Measurements from ENCODE around the gene VEZF1.

DNA sequence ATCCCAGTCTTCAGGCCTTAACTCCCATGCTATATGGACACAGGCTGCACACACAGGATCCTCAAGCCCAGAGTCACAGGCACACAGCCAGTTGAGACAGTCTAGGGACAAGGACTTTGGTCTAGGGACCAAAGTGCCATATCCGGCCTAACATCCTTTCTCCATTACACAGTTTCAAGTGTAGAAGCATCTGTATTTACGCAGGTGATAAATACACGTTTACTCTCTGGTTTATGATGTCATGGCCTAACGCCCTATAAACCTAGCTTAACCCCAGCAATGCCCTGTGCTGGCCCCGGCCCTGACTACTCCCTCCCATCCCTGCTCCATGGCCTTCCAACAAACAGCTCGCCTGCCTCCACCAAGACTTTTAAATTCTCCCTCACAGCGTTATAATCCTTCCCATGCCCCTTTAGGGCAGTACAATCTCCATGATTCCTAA lies 50.0 kb downstream of the VEZF1 start:
- TF ChIP-seq, protein P1, sequence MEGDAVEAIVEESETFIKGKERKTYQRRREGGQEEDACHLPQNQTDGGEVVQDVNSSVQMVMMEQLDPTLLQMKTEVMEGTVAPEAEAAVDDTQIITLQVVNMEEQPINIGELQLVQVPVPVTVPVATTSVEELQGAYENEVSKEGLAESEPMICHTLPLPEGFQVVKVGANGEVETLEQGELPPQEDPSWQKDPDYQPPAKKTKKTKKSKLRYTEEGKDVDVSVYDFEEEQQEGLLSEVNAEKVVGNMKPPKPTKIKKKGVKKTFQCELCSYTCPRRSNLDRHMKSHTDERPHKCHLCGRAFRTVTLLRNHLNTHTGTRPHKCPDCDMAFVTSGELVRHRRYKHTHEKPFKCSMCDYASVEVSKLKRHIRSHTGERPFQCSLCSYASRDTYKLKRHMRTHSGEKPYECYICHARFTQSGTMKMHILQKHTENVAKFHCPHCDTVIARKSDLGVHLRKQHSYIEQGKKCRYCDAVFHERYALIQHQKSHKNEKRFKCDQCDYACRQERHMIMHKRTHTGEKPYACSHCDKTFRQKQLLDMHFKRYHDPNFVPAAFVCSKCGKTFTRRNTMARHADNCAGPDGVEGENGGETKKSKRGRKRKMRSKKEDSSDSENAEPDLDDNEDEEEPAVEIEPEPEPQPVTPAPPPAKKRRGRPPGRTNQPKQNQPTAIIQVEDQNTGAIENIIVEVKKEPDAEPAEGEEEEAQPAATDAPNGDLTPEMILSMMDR (IDR thresholded peaks at IDR 0.05; ENCODE audit: low read depth, low read length, poor library complexity, severe bottlenecking), result no peak
- no peak for TF ChIP-seq EZH2phosphoT487 (IDR thresholded peaks at IDR 0.05; ENCODE audit: borderline replicate concordance, low read length)

Data from DOHH2 (cell line).